GM19395 (cell line): ENCODE results near the gene MKI67.

ENCODE experiments used
- ATAC-seq: cut with Tn5 transposase; IDR thresholded peaks from one replicate; pipeline ENCODE4 v1.9.1; 2021; ENCODE audit warnings: mild to moderate bottlenecking, moderate library complexity; ENCODE audit not compliant: unreplicated experiment

The MKI67 gene

DNA sequence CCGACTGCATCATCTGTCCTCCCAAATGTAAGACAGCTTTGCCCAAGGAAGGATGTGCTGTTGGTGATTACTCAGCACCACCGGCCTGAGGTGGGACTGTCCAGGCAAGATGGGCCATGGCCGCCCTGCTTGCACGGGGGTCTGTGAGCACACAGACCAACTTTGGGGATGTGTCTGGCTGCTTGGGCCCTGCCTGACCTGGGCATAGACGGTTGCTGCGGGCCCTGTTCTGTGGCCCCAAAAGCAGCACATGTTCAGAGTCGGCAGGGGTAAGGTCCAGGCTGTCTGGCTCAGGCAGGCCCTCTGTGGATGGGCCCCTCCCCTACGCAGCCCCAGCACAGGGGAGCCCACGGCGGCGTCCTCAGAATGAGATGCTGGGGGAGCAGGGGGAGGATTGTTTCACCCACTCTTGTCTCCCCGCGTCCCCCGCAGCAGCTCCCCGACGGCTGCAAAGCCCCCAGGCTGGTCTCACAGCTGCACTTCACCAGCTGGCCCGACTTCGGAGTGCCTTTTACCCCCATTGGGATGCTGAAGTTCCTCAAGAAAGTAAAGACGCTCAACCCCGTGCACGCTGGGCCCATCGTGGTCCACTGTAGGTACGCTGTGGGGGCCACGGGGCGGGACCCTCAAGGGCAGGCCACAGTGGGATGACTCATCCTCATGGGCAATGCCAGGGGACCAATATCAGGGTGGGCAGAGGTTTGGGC lies 58.4 kb downstream of the MKI67 start:
- no peak for ATAC-seq

DNA sequence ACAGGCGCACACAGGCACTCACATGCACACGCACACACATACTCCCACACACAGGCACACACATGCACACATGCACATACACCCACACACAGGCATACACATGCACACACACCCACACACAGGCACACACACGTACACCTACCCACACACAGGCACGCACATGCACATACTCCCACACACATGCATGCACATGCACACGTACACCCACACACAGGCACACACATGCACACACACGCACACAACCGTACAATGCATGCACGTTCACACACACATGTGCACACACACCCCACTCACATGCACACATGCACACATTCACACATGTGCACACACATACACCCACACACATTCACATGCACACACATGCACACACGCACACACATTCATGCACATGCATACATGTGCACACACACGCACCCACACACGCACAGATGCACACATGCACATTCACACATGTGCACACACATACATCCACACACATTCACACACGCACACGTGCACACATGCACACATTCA lies 59.3 kb downstream of the MKI67 start:
- no peak for ATAC-seq

DNA sequence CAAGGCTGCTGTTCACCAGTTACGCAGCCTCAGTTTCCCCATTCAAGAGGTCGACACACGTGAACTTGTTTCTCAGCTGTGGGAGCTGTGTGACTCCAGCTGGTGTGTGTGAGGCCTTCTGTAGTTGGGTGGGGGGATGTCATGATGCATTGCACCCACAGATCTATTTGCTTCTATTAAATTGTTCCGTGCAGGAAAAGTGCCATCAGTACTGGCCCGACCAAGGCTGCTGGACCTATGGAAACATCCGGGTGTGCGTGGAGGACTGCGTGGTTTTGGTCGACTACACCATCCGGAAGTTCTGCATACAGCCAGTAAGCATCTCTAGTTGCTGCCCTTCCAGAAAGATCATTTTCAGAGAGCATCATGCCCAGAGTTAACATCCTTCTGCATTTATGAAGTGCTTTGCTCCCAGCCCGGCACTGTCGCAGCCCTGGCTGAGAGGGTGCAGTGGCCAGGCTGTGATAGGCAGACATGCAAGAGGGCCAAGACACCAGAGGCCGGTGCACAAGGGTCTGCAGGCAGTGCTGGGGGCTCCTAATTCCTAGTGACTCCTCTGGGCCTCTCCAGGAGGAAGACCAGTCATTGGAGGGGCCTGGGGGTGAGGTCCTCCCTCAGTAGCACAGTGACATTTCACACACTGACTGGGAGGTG lies 60.2 kb downstream of the MKI67 start:
- no peak for ATAC-seq

DNA sequence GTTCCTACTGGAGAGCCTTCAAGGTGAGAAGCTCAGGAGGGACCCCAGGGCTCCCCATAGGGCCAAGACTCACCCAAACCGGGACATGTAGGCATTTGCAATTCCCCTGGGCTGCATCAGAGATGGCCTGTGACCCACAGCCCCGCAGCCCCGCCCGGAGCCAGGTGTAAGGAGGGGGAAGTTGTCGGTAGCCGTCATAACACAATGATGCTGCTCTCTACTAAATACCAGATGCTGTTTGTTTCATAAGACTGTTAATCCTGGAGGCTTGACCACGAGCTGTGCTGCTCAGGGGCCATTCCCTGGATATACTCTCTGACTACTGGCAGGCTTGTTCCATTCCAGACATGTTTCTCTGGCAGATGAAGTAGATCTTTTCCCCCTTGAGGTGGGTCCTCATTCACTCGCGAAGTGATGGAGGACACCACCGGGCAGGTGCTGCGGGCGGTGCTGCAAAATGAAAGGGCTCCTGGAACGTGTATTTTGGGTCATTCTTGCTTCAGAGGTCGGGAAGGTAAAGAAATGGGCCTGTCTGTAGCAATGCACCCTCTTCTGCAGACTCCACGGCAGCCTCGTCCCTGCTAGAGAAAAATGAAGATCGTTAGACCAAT lies 61.1 kb downstream of the MKI67 start:
- peak; percentile 37 for ATAC-seq

DNA sequence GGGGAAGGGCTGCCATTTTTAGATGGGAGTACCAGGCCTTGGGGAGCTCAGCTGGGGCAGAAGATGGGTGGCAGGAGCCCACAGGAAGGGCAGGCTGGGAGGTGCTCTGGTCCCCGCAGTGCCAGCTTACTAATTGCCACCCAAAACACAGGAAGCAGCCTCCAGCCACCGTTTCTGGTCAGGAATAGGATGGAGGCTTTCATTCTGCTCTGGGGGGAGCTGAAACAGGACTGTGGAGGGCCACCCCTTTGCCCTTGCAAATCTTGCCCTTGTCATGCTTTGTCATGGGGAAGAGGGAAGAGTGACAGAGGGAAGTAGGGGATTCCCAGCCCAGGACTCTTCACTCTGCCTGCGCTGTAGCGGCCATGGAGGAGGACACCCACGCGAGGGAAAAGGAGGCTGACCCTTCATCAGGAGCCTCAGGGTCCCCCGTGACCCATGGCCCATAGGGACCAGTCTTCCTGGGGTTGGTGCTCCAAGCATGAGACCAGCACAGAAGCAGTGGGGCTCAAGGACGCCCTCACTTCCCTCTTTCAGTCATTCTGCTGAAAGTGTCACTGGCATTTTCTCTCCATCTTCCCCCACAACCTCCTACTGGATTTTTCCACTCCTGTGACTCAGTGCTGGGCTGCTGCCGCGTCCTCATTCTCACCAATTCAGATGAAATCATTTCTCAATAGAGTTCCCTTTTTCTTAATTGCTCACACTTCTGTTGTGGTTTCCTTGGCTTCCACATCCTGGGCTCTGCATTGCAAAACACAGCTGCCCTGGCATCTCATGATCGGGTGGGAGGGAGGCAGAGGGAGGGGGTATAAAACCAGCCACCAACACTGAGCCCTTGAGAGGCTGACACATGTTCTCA lies 61.9 kb downstream of the MKI67 start:
- ATAC-seq: peak; percentile 45

DNA sequence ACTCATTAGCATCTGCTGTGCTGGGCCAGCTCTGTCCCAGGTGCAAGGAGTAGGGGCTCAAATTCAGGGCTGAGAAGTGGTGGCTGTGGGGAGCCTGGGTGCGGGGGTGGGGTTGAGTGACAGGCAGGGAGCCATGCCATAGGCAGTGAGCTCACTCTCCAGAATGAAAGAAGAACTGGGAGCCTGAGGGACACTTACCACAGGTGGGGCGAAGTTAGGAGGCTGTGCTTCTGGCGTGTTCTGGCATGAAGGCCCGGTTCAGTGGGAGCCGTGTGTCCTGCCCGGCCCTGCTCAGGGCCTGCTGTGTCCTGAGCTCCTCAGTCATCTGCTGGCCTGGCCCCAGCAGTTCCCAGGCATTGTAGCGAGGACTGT lies 62.5 kb downstream of the MKI67 start:
- peak; percentile 34 for ATAC-seq

DNA sequence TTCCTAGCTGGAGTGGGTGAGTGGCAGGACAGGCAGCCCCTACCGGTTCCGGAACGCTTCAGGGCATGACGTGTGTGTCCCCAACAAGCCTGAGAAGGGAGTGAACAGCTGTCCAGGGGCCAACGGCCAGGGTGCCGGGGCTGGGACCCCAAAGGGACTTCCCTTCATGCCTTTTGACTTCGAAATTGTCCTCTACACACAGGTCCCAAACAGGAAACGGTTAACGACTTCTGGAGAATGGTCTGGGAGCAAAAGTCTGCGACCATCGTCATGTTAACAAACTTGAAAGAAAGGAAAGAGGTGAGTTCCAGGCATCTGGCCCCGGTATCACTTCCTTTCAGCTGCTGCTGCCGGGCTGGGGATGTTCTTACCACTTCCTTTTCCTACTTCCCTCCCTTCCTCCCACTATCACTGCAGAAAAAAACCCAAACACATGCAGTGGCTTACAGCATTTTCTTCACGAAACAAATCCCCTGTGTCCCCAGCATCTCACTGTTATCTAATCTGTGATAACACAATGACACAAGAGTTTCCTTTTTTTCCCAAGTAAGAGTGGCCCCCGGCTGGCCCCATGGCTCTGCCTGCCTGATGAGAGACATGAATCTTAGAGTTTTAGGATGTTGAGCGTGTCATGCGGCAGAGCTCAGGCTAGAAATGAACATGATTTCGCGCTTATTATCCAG lies 63.2 kb downstream of the MKI67 start:
- peak; percentile 66 for ATAC-seq

DNA sequence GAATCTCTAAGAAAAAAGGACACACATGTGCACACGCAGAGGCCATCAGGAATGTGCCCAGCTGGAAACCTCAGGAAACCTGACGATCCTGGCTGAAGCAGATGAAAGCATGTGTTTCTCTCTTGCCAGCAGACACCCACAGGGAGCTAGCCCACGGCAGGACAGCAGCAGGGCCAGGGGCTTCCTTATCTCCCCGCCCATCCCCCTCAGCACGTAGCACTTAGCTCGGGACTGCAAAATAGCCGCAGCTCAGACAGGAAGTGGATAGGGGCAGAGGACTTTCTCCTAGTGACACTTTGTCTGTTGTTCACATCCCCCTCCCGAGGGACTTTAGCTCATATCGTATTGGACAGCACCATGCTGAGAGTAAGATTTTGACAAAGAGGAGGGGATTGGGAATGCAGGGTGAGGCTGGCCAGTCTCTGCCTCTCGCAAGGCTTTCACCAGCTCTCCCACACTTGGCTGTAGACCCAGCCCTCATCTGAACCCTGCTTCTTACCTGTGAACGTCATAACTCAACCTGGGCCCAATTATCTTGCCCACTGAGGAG lies 63.8 kb downstream of the MKI67 start:
- peak; percentile 15 for ATAC-seq

DNA sequence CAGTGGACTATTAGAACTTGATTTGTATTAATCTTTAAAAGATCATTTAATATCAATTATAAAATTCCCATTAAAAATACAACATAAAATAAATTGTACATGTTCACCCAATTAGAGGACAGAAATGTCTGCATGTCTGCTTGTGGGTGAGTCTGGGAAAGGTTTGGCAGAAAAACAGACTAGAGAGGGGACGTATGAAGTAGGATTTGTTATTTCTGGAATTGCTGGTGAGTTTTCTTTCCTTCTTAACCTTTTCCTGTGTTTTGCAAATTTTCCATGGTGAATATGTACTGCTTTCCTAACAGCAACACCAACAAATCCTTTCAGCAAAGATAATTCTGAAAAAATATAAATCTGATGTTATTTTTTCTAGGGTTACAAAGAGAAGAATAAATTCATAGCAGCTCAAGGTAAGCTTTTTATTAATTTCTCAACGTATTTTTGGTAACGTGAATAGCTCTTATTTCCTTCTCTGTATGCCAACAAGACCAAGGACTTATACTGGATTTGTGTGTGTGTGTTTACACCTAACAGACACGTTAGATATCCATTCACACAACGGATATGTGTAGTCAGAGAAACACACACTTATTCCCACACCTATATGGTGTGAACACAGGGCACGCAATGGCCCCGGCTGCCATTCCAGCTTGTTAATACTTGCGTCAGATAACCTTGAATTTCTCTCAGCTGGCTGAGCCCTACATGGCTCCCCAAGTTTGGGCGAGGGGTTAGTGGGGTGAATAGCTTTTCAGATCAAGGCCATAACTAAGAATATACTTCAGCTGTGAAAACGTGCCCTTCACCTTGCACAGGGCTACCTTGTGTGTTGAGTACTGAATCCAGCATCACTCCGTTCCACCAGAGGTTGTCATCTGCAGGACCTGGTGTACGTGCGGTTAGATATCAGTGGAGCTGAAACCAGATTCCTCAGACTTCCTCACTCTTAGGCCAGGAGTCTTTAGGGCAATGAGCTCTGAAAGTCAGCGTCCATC lies 64.6 kb downstream of the MKI67 start:
- no peak for ATAC-seq

DNA sequence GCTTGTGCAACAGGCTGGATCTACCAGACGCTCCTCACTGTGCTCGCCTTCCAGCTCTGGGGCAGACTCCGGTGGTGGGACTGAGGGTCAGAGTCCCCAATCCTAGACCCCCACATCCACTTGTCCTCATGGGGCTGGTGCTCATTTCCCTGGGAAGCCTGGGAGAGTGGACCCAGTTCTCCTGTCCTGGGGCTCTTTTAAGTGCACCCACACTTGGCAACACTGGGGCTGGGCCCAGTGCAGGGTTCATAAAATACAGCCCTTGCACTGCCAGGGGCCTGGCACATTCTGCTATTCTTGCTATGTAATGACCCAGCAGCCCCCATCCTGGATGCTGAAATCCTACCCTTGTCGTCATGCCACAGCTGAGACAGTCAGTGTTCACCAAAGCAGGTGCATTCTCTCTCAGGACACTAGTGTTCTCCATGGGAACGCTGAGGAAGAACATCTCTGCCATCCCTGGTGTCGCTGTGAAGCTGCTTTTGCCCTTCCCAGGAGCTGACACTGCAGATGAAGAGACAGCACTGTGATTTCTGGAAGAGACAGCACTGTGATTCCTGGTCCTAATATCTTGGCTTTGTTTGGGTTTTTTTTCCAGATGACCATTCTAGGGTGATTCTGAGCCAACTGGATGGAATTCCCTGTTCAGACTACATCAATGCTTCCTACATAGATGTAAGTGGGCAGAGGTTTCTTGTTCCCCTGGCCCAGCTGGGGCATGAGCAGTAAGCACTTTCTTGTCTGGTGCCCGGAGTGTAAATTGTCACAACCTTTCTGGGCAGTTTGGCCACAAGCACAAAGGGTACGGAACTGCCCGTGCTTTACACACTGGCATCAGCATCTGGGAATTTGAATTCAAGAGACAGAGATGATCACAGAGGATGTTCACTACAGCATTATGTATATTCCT lies 65.6 kb downstream of the MKI67 start:
- no peak for ATAC-seq

DNA sequence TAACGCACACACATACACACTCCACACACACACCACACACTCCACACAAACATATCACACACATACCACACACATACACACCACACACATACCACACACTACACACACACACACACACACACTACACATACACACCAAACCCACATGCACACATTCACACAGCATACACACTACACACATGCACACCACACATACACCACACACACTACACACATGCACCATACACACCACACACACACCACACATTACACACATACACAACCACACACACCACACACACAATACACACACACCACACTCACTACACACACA lies 66.3 kb downstream of the MKI67 start:
- ATAC-seq: no peak

DNA sequence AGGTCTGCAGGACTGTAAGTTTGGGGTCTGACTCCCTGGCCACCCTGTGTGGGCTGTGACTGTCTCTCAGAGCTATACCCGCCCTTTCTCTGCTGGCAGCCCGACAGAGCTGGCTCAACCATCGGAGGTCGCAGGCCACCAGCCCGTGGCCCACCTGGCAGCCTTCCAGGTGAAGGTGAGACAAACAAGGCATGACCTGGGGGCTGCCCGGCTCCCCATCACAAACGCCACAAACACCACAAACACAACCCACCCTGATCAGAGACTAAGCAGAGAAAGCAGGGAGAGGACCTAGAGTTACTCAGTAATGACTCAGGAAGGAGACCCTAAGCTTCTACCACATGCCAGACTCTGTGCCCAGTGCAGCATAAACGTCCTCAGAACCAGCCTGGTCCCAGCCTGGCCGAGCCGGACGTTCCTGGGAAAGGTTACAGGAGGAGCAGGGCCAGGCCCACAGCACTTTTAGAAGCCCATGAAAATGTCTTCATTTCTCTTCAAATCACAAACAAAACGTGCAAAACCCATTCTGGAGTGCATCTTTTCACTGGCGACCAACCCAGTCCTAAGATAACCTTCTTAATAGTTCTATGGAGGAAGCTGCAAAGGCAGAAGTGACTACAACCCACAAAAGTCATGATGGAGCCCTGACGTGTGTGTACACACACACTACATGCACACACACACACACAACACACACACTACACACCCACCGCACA lies 66.8 kb downstream of the MKI67 start:
- no peak for ATAC-seq

DNA sequence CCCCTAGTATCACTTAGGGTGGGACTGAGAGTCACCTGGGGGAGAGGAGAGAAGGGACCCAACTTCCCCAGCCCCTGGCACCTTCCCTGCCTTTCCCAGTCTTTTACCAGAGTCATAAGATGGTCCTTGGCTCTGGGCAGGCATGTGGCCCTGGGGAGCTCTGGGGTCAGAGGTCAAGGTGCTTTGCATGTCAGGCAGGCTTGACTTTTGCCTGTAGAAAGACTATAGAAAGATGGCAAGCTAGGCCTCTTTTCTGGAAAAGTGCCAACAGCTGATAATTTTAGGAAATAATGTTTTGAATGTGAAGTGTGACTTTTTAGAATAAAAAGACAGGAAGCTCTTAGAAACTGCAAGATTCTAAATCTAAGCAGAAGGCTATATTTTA lies 67.5 kb downstream of the MKI67 start:
- ATAC-seq: no peak

DNA sequence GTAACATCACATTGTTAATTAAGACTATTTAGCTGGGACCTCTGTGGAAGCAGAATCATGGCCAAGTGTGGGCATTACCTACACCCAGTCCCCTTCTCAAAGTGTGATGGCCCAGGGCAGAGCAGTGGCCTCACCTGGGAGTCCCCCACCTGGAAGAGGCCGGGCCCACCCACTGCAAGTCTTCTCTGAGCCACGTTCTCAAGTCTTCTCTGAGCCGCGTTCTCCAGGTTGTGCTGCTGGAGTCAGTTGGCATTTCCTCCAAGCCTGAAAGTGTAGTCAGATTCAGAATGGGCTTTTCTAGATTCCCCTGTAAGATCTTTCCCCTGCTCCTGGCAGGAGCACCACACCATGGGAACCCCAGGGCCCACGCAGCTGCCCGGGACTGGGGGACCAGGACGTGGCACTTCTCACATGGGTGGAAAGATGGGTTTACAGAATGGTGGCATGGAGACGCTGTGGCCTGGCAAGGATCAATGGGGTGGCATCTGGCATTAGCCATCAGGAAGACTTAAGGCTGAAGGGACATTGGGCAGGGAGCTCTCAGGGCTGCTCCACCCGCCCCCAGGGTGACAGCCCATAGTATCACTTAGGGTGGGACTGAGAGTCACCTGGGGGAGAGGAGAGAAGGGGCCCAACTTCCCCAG lies 68.0 kb downstream of the MKI67 start:
- no peak for ATAC-seq

DNA sequence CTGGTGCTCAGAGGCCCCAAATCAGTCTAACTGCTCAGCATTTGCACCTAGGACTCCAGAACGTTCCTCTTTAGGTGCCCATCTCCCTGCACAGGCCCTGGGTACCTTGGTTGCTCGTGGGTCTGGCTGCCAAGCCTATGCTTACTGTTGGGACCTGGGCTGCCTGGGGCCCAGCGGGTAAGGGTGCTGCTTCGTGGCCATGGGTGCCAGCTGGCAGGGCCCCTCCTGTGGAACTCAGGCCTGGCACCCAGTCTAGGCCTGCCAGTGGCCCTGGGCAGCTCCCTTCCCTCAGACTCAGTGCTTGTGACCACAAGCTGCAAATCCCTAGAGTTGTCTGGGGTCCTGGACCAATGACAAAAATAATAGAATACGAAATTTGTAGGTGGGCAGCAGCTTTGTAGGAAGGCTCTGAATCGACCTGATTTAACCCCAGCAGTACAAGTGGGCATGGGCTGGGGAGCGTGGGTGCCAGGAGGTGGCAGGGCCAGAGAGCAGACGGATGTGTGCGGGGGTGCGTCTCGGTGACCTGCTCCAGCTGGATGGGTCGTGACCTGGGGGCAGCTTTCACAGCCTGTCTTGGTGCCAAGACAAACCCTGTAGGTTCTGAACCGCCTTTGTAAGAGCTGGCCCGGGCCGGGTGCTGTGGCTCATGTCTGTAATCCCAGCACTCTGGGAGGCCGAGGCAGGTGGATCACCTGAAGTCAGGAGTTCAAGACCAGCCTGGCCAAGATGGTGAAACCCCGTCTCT lies 69.7 kb downstream of the MKI67 start:
- no peak for ATAC-seq

DNA sequence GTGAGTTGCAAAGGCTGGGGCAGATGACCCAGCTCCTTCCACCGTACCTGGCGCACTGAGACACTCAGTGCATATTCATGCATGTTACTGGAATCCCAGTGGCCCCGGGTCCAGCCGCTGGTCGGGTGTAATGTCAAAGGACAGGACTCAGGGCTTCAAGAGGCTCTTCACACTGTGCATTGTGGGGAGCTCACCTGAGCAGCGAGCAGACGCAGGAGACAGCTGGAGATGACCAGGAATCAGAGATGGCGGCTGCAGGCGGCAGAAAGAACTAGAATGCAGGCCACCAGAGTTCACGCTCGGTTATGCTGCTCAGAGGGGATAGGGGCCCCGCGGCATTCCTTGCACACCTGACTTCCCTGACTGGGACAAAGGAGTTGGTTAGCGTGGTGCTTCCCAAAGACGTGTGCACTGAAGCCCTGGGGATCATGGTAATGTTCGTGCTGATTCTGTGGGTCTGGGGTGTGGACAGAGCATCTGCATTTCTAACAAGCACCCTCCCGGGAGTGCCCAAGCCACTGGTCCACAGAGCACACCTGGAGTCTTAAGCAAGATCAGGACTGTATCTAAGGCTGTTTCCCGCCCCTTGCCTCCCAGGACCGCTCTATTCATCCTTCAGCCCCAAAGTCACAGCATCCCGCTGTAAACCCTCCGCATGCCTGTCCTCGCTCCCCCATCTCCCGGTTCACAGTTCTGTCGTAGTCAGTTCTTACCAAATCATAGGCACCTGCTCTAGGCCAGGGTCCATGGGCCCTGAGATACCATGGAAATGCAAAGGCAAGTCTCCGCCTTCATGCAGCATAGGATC lies 71.0 kb downstream of the MKI67 start:
- no peak for ATAC-seq
